ENCODE measurements around the gene CCDC191. TPM values are rescaled to one million over a fixed set of nuclear protein-coding genes. Genes with fewer than 3 reads are reported as not detected.
A peak's percentile ranks its signal among the peaks of the same experiment; 100 is the strongest.

The CCDC191 gene
- total and polyA plus RNA-seq, 12 donors: 0.60 to 13.1 (median 4.6) TPM

GRCh38 chr3:114060906-114061655 is 4.8 kb upstream of the CCDC191 start:
- Histone ChIP-seq H3K27ac (no peak overlapping the region), H3K4me1 (replicated peaks in 1 of 2) (peaks cover 0 to 18% of the 10 kb centered on the region in 2 donors), H3K36me3 (replicated peaks in 1 of 2) (no peaks in the 10 kb centered on the region), H3K9me3 (replicated peaks in 1 of 3) (no peaks in the 10 kb centered on the region), H3K4me3 (no peak overlapping the region), H3K27me3 (no peaks in the 10 kb centered on the region)
- no peak for TF ChIP-seq CTCF (IDR thresholded peaks at IDR 0.05)
- no peak for TF ChIP-seq POLR2A (IDR thresholded peaks at IDR 0.05)
- no peak for DNase-seq
- intact Hi-C loops (cut with DNase I): no loop called here
- 88 to 94% (median 90%) methylated on average over 8 of the region's 8 CpGs for WGBS, 4 donors

- H3K27ac ChIP-seq: no peak overlapping the region
- no peaks in the 10 kb centered on the region for H3K9me3 ChIP-seq (replicated peaks in 1 of 3)
- H3K4me1 ChIP-seq (replicated peaks in 1 of 2): peaks cover 0 to 18% of the 10 kb centered on the region in 2 donors
- 85 to 93% (median 89%) methylated on average over 8 of the region's 8 CpGs for WGBS, 4 donors
- no peaks in the 10 kb centered on the region for H3K36me3 ChIP-seq (replicated peaks in 1 of 2)
- TF ChIP-seq POLR2A (IDR thresholded peaks at IDR 0.05) (no peak), CTCF (IDR thresholded peaks at IDR 0.05) (no peak)
- H3K27me3 ChIP-seq: no peaks in the 10 kb centered on the region
- no peak overlapping the region for H3K4me3 ChIP-seq
- DNase-seq: no peak
- intact Hi-C loops (cut with DNase I): no loop called here
Observed at GRCh38 chr3:114058646-114059045, 2.3 kb upstream of the CCDC191 start.

GRCh38 chr3:114057011-114057347 is 653 bp upstream of the CCDC191 start:
- no peaks in the 10 kb centered on the region for H3K9me3 ChIP-seq (replicated peaks in 1 of 3)
- H3K4me1 ChIP-seq (replicated peaks in 1 of 2): peaks cover 0 to 18% of the 10 kb centered on the region in 2 donors
- intact Hi-C loops (cut with DNase I): no loop called here
- H3K36me3 ChIP-seq (replicated peaks in 1 of 2): no peaks in the 10 kb centered on the region
- 0 to 1% (median 0%) methylated on average over 8 of the region's 8 CpGs for WGBS, 4 donors
- TF ChIP-seq POLR2A (IDR thresholded peaks at IDR 0.05) (no peak), CTCF (IDR thresholded peaks at IDR 0.05) (peak in 1 of 6 experiments; percentile 5)
- H3K27me3 ChIP-seq: no peaks in the 10 kb centered on the region
- H3K4me3 ChIP-seq: peak overlapping the region; percentile 36 to 97 (median 68)
- H3K27ac ChIP-seq: peak overlapping the region in 4 of 5 donors; percentile 49 to 87 (median 70)
- peak in 1 of 7 donors; percentile 9 for DNase-seq

- H3K27ac ChIP-seq: no peak overlapping the region
Observed at GRCh38 chr3:114052216-114052615, 4.1 kb downstream of the CCDC191 start.

More at GRCh38 chr3:114052216-114052615, 4.1 kb downstream of the CCDC191 start:
- Histone ChIP-seq H3K4me3 (no peak overlapping the region), H3K27me3 (no peaks in the 10 kb centered on the region), H3K36me3 (replicated peaks in 1 of 2) (no peaks in the 10 kb centered on the region), H3K9me3 (replicated peaks in 1 of 3) (no peaks in the 10 kb centered on the region), H3K4me1 (replicated peaks in 1 of 2) (peaks cover 0 to 2% of the 10 kb centered on the region in 2 donors)
- WGBS, 4 donors: 74 to 100% (median 86%) methylated on average over 2 of the region's 2 CpGs
- TF ChIP-seq POLR2A (IDR thresholded peaks at IDR 0.05): no peak
- TF ChIP-seq CTCF (IDR thresholded peaks at IDR 0.05): no peak
- DNase-seq: no peak
- intact Hi-C loops (cut with DNase I): no loop called here
